Measurements from ENCODE around the gene TOP3B.

- no peak for TF ChIP-seq JUN (CRISPR knock-in tag; IDR thresholded peaks at IDR 0.05)
- TF ChIP-seq ATF3 (CRISPR knock-in tag; conservative IDR thresholded peaks at IDR 0.05), result no peak
- no peak for TF ChIP-seq TEAD4 (CRISPR knock-in tag; IDR thresholded peaks at IDR 0.05)
Measured at GRCh38 chr22:21980547-21980946, 2.0 kb downstream of the TOP3B start.
